IPS-NIHi11 (cell line): Measurements from ENCODE around the gene UNC5C.

Experiments
- DNase-seq: peaks from one replicate; pipeline ENCODE4 v3.0.0; 2012; ENCODE audit warnings: mixed read lengths, low spot score

Gene UNC5C

DNA sequence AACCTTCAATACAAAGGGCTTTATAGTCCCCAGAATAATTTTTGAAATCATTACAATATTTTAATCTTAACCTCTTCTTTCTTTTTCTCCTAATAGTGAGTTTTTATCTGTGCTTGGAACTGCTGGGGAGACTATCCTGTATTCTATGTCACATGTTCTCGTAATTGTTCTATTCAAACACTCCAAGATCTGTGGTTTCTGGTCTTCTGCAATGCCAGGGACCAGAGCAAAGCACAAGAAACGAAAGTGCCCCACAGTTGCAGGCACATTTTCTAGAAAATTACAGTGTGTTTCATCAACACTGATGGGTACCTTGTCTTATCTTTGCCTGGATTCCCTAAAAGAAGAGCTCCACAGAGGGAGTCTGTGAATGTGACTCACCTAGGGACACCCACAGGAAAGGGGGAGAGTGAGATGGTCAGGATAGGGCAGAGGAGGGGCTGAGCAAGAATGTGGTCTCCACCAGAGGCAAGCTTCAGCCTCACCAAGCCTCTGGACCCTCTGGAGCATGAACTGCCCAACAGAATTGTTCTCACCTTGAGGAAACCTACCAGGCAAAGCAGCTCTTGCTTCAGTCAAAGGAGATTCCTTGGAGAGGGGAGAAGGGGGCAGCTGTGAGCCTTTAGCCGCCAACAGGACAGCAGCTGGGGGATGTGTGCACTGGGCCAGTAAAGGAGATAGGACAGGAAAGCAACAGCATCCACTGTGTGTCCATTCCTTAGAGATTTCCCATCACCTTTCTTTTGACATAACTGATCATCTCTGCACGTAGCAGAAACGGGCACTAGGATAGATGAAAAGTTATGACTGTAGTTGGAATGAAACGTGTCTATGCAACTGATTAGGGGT, 25.9 kb downstream of the UNC5C start:
- no peak for DNase-seq

DNA sequence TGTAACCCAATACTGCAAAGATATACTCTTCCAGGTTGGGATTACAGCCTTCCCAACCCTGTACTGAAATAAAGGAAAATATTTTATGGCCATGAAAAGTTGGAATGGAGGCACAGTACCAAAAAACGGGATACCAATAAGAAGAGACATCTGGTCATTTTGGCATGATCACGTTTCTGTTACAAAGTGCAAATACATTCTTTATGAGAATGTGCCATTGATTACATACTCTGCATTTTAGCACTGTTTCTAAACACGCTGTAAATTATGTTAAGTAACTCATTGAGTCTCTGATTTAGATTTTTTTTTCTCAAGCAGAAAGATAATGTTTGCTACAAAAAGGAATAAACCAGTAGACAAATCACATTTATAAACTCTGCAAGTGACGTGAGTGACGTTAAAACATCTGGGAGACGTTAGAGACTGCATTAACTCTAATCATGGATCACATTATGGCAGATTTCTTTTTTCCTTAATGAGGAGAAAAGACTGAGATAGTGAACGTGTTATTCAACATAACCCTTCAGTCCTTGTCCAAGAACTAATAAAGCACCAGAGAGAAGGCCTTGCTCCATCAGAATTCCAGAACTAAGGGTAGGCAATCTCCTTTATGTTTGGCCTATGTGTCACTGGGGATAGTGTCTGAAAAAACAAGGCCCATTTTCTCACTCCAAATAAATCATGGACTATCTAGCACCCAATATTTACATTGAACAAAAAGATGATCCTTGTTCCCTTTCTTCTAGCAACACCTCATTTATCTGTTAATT, 31.0 kb downstream of the UNC5C start:
- no peak for DNase-seq

GRCh38 chr4:95516528-95517017, 32.2 kb downstream of the UNC5C start:
- no peak for DNase-seq

DNA sequence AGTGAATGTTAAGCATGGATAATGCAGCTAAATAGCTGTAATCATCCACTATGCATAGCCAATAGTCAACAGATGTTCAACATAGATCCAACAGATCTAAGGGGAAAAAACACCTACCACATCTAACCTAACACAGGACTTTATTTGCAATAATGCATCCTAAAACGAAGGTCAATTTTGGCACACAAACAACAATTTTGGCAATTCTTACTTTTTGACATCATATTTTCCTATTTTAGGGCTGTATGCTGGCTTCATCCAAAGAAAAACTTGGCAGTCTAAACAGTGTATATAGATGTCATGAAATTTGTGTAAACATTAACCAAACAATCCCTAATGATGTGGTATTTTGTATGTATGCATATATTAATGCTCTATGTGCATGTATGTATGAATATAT, 33.2 kb downstream of the UNC5C start:
- DNase-seq = no peak

GRCh38 chr4:95513022-95513421, 35.8 kb downstream of the UNC5C start:
- no peak for DNase-seq

DNA sequence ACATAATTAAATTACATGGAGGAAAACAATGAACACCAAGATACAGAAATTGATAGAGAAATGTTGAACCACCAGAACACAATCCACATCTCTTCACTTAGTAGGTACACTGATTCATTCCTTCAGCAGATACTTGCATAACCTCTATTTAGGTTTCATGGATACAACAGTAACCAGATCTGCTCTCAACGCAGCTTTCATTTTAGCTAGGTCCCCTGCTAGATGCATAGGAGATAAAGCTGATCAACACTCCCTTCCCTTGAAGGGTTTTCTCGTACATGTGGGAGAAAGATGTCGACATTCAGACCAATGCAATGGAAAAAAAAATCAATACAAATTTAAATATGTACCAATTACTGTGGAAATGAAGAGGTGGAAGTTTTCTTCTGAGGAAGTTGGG, 37.3 kb downstream of the UNC5C start:
- DNase-seq = no peak

GRCh38 chr4:95510877-95511276, 37.9 kb downstream of the UNC5C start:
- DNase-seq = no peak

DNA sequence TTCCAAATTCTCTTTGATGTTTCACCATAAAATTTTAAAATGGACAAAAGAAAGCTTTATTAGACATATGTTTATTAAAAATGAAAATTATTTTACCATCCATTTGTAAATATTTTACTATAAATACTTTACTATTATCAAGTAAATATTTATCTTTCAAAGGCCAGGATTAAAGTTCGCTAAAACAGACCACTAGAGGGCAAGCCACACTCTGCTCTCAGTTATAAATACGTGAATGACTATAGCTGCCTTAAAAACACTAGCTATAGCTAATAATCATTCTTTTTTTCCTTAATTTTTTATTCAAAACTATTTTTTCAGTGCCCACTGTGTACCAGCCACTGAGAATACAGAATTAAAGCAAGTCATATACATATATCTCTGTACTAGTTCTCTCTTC, 38.6 kb downstream of the UNC5C start:
- DNase-seq = no peak

DNA sequence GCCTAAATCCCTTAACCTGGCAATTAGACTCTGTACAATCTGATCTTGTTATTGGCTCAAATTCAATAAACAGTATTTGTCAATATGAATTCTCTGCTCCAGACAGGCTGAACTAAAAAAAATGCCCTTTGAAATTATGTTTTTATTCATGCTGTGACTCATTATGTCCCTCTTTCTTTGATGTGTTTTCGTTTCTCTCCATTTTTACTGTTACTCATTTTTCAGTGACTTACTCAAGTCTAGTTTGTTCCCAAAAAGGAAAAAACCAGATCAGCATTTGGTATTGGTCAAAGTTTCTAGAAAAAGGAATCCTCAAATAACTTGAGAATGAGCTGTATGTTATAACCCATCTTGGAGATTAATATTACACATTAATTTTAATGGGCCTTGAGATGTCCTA, 40.4 kb downstream of the UNC5C start:
- DNase-seq = no peak

- no peak for DNase-seq
Observed at GRCh38 chr4:95507561-95507960, 41.2 kb downstream of the UNC5C start.

- no peak for DNase-seq
Observed at GRCh38 chr4:95507147-95507546, 41.6 kb downstream of the UNC5C start.

DNA sequence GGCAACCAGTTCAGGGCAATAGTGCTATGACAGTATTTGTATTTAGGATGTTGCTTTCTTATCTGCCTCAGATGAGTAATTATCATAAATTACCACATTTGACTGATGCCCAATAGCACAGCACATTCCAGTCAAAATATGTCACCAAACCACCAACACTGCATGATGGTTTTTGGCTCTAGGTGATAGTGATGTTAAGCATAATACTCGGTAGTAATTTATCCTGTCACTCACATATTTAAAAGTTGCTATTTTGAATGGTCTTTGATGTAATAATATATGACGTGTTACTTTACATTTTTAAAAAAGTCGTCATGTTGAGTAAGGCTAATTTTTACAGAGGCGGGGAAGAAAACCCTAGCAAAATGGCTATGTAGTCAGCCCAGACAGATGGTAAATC, 42.5 kb downstream of the UNC5C start:
- DNase-seq = no peak

DNA sequence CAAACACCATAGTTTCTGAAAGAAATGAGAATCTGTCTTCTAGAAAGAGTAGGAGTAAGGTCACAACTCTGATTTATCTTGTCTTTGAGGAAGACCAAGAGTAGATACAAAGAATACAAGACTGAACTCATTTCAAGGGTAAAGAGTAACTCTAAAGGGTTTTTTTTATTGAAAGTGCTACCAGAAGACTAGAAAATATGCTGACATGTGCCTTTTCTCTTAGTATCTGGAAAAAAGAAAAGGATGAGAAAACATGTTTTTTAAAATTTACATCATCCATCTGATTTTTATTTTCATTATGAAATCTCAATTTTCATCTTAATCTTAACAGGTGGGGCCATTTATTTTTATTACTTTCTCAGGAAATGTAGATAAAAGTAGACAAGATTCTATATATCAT, 43.0 kb downstream of the UNC5C start:
- no peak for DNase-seq

GRCh38 chr4:95505151-95505550, 43.6 kb downstream of the UNC5C start:
- DNase-seq = no peak

- DNase-seq = no peak
Observed at GRCh38 chr4:95504501-95504900, 44.3 kb downstream of the UNC5C start.

DNA sequence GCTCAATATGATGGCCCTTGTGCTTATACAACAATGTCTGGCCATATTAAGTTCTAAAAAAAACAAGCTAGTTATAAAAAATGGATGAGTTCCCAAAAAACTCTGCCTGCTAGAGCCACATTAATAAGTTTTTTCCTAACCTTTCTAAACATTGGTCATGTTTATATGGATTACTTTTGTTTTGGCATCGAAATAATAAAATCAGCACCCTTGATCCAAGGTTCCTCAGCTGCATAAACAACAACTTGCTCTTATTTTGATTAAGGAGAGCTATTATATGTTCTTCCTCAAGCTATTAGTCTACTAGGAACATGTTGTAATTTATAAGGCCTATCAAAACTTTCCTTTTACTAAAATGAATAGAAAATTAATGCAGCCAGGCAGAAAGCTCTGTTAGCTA, 48.4 kb downstream of the UNC5C start:
- no peak for DNase-seq

GRCh38 chr4:95499291-95499696, 49.5 kb downstream of the UNC5C start:
- no peak for DNase-seq

GRCh38 chr4:95494186-95494585, 54.6 kb downstream of the UNC5C start:
- DNase-seq = no peak

DNA sequence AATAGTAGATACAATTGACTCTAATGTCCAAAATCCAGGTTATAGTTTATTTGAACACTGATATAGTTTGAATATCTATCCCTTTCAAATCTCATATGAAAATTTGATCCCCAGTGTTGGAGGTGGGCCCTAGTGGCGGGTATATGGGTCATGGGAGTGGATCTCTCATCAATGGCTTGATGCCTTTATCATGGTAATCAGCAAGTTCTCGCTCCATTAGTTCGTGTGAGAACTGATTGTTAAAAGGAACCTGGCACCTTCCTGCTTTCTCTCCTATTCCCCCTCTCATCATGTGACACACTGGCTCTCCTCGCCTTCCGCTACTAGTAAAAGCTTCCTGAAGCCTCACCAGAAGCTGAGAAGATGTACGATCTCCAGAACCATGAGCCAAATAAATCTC, 70.1 kb downstream of the UNC5C start:
- DNase-seq = no peak

DNA sequence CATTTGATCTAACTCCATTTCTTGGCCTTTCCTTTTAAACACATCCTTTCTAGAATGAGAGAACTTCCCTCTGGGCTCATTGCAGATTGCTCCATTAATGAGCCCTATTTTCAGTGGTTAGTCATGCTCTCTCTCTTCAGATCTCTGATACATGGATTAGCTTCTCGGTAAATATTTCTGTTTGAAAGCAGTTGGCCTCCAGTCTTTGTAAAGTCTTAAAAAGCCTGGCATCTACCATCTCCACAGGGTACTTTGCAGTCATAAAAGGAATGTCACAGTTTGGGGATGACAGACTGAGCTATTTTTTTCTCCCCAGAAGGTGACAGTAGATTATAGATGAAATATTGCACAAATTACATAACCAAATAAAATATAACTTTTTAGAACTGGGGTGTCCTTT, 72.7 kb downstream of the UNC5C start:
- DNase-seq = no peak

DNA sequence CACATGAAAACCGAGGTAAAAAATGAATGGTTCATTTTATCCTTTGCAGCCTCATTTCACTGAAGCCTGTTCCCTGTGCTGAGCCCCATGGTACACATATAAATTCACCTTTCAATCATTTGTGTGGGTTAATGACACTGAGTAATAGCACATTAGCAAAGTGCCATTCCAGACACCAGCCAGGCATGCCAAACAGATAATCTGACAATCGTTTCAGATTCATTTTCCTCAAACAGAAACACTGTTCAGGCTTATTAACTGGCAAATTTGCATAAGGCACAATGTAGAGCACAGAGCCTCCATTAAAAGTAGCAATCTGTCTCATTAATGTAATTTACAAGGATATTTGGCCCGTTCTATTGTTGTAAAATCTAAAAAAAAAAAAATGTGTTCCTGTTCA, 76.2 kb downstream of the UNC5C start:
- DNase-seq = no peak

DNA sequence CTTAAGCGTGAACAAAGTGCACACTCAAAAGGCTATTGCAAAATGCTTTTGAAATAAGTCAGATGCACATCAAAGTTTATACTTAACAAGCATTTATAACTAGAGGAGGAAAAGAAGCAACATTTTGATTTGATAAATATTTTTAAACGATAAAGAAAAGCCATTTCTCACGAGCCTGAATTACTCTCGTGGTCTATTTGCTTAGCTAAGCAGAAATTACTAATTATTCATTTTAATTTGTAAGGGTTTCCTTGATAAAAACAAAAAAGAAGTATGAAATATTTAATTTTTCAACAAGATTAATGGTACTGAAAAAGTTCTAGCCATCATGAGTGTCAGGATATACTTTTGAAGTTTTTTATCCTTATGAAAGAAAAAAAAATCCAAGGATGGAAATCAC, 78.2 kb downstream of the UNC5C start:
- no peak for DNase-seq

- no peak for DNase-seq
Observed at GRCh38 chr4:95469617-95470016, 79.2 kb downstream of the UNC5C start.
